GM19193 (cell line): ENCODE measurements around the gene NBL1.

Experiments used
- POLR2A ChIP-seq: IDR thresholded peaks from 4 replicates; pipeline ENCODE4 v1.6.1; 2011; ENCODE audit not compliant: insufficient read depth, insufficient read length; ENCODE audit errors: extremely low read depth

NBL1 gene

DNA sequence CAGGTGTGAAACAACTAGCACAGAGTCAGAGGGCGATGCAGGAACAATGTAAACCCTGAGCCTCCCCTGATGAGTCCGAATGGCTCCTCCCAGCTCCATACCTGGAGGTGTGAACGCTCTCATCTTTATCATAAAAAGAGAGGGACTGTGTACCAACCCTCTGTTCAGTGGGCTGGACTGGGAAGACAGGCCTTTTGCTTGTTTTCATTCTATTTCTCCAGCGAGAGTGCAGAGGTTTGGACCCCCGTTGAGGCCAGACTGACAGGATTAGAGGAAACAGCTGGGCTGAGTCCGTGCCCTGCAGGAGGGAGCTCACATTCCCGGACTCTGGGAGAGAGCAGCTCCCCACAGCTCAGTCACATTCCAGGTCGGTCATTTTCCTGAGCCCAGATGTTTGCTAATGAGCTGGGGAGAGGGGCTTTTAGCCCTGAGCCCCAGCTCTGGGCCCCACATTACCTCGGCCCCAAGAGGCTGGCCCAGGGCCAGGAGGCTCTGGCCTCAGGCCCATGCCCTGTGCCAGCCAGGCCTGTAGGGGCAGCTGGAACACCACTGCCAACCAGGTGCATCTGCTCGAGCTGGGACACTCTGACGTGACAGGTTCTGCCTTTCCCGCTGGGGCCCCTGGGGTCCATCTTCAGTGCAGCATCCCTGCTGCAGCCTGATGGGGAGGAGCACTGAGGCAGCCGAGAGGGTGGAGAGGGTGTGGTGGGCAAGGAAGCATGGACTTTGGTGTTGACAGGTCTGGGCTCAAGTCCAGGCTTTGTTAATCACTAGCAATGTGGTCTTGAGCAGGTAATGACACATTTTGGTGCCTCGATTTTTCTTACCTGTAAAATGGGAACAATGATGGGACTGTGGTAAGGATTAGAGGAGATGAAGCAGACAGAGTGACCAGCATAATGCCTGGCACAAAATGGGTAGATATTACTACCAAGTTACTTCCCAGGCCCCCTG is 3.5 kb upstream of the NBL1 start:
- TF ChIP-seq POLR2A, result no peak

DNA sequence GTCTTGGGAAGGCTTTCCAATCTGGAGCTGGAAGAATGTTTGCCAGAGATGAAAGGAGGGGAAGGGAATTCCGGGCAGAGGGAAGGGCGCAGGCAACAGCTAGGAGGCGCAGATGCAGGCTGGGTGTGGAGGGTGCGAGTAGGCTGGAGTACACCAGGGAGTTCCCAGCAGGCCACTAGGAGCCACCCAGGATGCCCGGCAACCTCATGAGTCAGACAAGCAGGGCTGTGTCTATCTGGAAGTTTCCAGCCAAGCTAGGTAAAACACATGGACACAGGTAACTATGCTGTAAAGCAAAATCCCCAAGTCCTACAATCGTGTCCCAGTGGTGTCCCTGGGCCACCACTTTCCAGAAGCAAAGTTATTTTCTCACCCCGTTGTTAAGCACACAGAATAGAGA is 990 bp upstream of the NBL1 start:
- TF ChIP-seq POLR2A, result no peak

DNA sequence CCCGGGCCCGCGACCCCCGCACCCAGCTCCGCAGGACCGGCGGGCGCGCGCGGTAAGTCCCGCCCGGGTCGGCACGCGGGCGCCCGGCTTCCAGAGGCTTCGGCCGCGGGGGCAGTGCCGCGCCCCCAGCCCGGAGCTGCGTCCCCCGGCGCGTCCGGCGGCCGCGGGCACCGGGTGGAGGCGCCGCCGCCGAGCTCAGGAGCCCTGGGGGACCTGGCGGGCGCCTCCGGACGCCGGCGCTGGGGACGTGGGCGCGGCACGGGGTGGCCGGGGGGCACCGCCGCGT is 227 bp downstream of the NBL1 start:
- no peak for TF ChIP-seq POLR2A

DNA sequence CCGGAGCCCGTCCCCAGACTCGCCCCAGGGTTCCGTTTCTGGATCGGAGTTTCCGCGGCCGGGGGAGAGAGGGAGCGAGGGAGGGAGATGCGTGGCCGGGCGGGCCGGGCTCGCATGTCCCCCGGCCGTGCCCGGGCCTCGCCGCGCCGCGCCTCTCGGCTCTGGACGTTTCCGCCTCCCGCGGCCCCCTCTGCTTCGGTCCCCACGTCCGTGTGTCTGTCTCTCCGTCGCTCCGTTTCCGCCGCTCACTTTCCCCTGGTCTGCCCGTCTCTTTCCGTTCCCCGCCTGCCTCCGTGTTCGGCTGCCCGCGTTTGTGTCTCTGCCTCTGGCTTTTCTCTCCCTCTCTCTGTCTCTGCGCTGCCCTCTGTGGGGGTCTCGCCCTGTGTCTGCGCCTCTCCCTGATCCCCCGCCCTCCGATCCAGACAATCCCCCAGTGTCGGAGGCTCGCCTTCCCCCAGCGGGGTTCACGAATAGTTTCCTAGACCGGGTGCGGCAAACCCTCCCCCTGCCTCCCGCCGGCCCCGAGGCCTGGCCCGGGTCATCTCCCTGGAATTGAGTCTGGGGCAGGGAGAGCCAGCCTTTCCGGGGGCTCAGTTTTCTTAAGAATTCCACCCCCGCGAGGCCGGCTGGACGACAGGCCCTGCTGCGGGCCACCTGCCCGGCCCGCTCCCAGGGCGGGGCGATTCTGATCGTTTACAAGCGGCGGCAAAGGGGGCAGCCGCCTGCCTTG is 735 bp downstream of the NBL1 start:
- TF ChIP-seq POLR2A, result no peak

DNA sequence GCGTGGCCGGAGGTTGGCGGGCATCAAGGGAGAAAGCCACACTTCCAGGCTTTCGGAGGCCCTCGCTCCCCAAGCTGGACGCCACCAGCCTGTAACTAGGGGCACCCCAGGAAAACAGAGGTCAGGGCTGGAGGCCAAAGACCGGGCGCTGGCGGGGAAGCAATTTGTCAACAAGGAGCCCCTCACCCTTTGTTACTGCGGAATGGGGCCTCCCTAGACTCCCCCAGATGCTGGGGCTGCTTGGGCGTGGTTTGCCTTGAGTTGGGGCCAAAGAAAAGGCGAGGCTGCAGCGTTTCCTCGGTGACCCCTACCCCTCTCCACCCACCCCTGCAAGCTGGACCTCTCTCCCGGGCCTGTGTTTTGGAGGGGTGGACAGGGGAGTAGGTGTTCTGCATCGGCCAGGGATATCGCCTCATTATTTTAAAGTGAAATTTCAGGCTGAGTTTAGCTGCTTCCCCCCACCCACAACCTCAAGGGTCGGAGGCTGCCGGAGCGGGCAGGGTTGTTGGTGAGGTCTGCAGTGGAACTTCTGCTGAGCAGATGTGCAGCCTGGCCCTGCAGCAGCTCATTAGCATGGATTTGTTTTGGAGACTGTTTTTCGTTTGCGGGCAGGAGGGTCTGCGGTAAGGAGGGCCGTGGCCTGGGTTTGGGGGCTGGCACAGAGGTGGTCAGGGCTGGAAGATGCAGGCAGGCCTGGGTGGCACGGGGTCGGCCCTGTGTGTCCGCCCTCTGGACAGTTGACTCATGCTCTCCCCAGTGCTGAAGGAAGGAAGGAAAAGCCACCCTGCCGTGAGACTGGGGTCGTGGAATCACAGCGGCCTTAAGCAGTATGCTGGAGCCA is 1.5 kb downstream of the NBL1 start:
- no peak for TF ChIP-seq POLR2A

DNA sequence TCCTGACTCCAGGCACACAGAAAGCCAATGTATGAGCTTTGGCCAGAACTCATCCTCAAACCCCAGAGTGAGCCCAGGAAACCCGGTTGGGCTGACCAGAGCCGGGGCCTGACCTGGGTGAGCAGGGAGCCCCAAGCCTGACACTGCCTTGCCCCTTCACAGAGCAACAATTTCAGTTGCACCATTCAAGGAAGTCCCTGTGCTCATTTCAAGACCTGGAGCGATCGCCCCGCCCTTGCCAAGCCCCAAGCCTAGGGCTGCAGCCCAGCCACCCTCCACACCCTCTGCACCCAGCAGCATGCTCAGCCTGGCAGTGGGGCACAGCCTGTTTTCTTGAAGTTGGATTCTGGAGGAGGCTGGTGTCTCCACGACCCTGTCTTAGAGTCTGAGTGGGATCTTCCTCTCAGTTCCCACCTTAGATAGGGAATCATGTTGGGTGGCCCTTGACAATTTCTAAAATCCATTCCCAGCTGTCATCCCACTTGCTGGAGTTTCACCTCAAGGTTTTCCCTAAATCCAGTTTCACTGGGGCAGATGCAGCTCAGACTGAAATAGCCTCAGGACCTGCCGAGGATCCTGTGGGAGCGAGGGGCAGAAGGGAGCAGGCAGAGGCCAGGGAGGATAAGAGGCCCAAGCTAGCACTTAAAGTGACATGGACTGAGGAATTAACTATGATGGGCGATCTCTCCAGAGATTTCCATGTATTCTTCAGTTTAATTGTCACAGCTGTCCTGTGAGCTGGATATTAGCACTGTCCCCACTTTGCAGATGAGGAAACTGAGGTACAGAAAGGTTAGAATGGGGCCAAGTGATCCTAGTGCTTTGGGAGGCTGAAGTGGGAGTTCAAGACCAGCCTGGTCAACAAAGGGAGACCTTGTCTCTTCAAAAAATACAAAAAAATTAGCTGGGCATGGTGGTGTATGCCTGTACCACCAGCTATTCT is 2.5 kb downstream of the NBL1 start:
- no peak for TF ChIP-seq POLR2A

DNA sequence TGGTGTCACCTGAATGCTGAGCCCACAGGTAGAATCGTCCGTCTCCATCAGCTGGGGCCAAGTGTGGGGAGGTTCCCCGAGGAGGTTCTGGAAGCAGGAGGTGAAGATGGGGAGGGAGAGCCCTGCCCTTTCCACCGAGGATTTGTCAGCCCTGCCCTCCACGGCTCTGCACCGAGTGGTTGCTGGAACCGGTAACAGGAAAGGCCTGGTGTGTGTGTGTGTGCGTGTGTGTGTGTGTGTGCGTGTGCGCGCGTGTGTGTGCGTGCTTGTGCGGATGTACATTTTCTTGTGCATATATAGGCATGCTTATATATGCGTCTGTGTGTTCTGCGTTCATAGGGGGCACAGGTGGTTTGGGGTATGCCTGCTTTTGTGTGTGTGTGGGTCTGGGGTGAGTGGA is 3.5 kb downstream of the NBL1 start:
- no peak for TF ChIP-seq POLR2A

DNA sequence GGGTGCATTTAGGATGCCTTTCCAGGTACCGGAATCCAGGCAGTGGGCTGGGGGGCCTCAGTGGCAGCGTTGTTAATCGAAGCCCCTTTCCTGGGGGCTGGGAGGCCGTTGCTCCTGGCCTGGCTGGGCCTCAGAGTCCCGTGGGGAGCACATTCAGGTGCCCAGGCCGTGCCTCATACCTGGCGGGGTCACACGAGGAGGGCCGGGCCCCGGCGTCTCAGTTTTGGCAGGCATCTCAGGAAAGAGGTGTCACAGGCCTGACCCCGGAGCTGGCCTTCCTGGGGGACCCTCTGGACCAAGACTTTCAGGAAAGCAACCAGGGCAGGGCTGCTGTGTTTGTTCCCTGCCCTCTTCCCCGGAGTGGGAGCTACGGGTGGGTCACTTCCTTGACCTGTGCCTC is 4.1 kb downstream of the NBL1 start:
- TF ChIP-seq POLR2A, result no peak

DNA sequence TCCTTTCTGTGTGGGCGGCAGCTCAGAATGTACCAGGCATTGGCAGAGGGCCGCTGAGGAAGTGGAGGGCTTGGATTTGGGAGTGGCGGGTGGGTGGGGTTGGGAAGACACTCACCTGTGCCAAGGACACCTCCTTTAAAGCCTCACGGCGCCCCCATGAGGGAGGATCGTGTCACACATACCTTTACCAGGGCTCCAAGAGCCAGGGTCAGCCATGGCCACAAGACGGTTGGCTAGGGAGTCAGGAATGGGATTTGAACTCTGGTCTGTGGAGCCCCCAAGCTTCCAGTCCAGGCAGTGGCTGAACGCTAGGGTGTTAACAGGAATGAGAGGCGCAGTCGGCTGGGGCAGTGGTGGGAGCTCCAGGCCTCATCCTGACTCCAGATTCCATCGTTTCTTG is 4.6 kb downstream of the NBL1 start:
- no peak for TF ChIP-seq POLR2A

DNA sequence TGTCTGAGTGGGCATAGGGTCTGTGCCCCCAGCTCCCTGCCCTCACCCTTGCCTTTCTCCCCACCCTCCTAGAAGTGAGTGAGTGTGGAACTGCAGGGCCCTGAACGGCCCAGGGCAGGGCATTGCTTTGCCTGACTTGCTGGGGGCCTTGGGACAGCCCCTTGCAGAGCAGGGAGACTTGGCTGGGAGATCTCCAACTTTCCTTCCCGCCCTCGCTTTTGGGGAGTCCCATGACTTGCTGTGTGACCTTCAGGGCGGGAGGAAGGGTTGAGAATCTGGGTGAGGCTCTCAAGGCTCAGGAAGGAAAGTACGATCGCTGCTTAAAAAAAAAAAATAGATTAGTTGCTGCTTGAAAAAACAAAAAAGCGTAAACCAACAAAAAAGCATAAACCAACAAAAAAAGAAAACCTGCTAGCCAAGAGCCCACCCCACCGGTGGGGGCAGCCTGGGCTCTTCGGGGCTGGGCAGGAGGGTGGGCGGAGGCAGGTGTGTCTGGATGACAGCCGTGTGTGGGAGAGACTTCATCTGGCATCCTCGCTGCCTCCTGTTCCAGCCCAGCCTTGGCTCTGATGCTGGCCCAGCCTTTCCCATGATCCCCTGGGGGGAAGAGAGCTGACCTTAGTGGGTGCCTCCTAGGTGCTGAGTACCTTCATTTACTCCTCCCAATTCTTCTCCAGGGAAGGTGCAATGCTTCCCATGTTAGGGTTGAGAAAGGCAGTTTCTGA is 6.5 kb downstream of the NBL1 start:
- no peak for TF ChIP-seq POLR2A

DNA sequence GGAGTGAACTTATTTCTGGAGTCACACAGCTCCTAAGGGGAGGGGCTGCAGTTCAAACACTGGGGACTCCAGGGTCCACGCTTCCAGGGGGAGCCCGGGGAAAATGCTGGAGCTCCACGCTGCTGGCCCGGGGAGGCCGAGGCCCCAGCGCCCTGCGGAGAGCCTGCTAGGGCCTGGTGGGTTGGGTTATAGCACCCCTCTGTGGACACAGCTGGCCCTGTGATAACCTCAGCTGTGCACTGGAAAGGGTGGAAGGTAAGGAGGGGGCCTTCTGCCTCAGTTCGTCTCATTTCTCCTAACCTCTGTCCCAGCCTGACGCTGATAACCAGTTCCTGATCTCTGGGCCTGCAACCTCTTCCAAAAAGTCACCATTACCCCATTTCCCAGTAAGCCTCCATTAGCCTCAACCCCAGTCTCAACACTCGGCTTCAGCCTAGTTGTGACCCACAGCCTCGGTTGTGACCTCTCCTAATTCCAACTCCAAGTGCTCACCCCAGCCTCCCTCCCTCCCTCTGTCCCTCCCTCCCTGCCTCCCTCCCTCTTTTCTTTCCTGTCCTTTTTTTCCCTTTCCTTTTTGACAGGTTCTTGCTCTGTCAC is 7.1 kb downstream of the NBL1 start:
- no peak for TF ChIP-seq POLR2A

DNA sequence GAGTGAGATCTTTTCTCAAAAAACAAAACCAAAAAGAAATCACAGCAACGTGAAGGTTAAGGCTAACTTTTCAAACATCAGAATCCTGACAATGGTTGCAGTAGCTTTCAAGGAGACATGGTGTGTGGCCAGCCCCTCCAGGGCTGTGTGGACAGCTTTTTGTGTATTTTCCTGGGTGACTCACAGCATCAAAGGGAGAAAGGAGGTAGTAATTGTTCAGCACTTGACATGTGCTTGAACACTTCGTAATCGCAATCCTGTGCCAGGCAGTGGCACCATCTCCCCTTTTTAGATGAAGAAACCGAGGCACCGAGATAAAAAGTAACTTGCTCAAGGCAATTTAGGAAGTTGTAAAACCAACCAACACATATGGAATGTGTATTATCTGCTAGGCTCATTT is 10.3 kb downstream of the NBL1 start:
- TF ChIP-seq POLR2A, result no peak
